RPMI7951 (cell line): ENCODE results near the gene TBCCD1. TPM values are rescaled to one million over a fixed set of nuclear protein-coding genes. Genes with fewer than 3 reads are reported as not detected.
"Not testable (repeated sequence)": the region's sequence is repeated elsewhere in the genome, so short reads cannot be mapped to it uniquely, and the experiment has no call there.

ENCODE experiments used
- DNase-seq: peaks from one replicate; pipeline ENCODE4 v3.0.0-alpha.2; 2012; ENCODE audit warnings: low read depth
- total RNA-seq: library from RNA; depleted of rRNA; stranded (reverse); fragments of >200 nt; shearing (Covaris generic); gene quantifications from 2 replicates; pipeline ENCODE4 v1.2.3, GENCODE V29; 2014

TBCCD1 gene
- total RNA-seq, 1 experiment from 2014 or later = 22.6 TPM

- DNase-seq = no peak
Measured at GRCh38 chr3:186596568-186597287, 29.6 kb upstream of the TBCCD1 start.

GRCh38 chr3:186594591-186595113 is 27.5 kb upstream of the TBCCD1 start:
- DNase-seq = no peak

GRCh38 chr3:186593862-186594261 is 26.7 kb upstream of the TBCCD1 start:
- DNase-seq = no peak

GRCh38 chr3:186592682-186593081 is 25.5 kb upstream of the TBCCD1 start:
- no peak for DNase-seq

- DNase-seq = no peak
Measured at GRCh38 chr3:186590580-186591295, 23.6 kb upstream of the TBCCD1 start.

GRCh38 chr3:186589856-186590579 is 22.9 kb upstream of the TBCCD1 start:
- DNase-seq = no peak

GRCh38 chr3:186589121-186589520 is 22.0 kb upstream of the TBCCD1 start:
- peak; percentile 19 for DNase-seq

GRCh38 chr3:186588632-186589031 is 21.5 kb upstream of the TBCCD1 start:
- peak; percentile 13 for DNase-seq

- no peak for DNase-seq
Measured at GRCh38 chr3:186587183-186587582, 20.0 kb upstream of the TBCCD1 start.

GRCh38 chr3:186586245-186586644 is 19.1 kb upstream of the TBCCD1 start:
- DNase-seq = not testable (repeated sequence)

- DNase-seq = peak; percentile 47
Measured at GRCh38 chr3:186583831-186584230, 16.7 kb upstream of the TBCCD1 start.

GRCh38 chr3:186582541-186582940 is 15.4 kb upstream of the TBCCD1 start:
- DNase-seq = no peak

GRCh38 chr3:186580785-186581184 is 13.6 kb upstream of the TBCCD1 start:
- DNase-seq = no peak

- DNase-seq = no peak
Measured at GRCh38 chr3:186577521-186577920, 10.4 kb upstream of the TBCCD1 start.

GRCh38 chr3:186571644-186572013 is 4.5 kb upstream of the TBCCD1 start:
- DNase-seq = no peak

- no peak for DNase-seq
Measured at GRCh38 chr3:186570941-186571643, 4.0 kb upstream of the TBCCD1 start.

- peak; percentile 100 for DNase-seq
Measured at GRCh38 chr3:186570096-186570940, 3.2 kb upstream of the TBCCD1 start, which contains the start of gene DNAJB11. Gene DNAJB11 (plus strand): TSS chr3:186570720. CDS start chr3:186570898, 178 bp downstream.

GRCh38 chr3:186569779-186570095 is 2.6 kb upstream of the TBCCD1 start:
- DNase-seq = no peak

GRCh38 chr3:186569361-186569760 is 2.2 kb upstream of the TBCCD1 start:
- not testable (repeated sequence) for DNase-seq

GRCh38 chr3:186566772-186567071 is 417 bp downstream of the TBCCD1 start:
- DNase-seq = no peak

GRCh38 chr3:186564586-186564985 is 2.6 kb downstream of the TBCCD1 start:
- no peak for DNase-seq
